Measurements from ENCODE around the gene ALLC.

ALLC gene

DNA sequence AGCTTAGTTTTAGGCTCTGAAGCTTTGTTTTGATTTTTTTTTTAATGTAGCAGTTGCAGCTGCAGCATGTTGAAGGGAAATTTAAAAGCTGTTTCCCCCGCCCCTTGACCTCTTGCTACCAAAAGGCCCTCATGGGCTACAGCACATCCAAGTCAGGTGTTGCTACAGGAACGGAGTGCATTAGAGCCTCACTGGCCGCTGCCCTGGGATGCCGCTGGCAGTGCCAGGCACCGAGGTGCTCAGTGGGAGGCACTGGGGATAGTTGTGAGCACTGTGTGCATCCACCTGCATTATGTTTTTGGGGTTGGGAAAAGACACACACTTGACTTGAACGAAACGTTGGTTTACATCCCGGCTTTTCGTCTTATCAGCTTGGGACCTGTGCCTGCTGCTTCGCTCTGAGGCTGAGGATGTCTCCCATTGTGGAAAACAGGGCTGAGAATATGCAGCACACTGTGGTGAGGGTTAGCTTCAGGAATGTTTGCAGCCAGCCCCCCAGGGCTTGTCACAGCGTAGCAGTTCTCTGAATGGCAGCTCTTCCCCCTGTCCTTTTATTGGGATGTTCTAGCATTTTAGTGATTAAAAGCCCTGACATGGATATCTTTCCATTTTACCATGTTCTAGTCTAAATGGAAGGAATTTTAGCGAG, 69.5 kb downstream of the ALLC start:
- DNase-seq: no peak

DNA sequence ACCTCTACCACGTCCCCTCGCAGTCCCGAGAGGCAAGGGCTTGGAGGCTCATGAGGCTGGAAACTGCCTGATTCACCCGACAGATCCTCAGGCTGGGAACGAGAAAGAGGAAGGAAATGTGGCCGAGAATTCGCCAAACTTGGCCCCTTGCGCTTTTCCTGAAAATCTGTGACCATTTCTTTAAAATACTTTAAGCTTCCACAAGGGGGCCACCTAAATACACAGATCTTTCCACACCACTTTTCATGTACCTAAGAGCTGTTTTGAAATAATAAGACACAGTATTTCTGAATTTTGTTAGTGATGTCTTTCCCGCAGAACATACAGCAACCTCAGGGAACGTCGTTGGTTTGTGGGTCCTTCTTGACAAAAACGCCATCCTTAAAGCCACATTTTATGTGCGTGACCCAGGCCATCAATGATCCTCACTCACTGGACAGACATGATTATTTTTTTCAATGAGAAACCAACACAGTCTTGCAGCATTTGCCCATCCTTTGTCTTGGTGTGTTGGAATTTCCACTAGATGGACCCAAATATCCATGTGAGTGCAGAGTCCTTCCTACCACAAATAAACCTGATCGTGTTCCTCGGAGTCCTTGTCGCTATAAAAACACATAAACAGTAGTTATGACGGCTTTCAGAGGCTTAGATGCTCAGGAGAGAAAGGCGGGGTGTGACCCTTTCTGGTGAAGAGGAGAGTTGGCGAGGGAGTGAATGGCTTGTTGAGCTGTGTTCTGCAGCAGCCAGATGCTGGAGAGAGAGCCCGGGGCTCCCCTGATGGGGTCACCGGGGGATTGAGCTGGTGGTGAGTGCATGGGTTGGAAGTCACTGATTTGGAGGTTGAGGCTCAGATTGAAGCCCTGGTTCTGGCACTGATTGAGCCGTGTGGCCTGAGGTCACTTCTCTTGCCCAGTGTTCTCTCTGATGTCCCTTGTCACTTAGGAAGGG, 70.4 kb downstream of the ALLC start:
- DNase-seq: peak; percentile 91

DNA sequence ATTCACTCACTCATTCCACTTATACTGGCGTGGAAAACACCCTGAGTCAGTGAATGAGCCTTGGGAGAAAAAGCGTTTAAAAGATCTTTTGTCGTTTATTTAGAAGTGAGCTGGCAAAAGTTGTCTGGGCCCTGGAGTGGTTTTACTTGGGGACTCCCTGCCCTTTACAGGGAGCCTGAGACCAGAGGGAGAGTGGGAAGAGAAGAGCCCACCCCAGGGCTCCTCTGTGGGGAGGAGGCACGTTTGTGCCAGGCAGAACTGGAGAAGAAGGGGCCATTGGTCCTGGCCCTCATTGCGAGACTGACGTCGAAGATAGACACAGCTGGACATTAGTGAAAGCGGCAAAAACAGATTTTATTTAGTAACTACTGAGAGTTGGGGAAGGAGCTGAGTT, 71.1 kb downstream of the ALLC start:
- DNase-seq: no peak

DNA sequence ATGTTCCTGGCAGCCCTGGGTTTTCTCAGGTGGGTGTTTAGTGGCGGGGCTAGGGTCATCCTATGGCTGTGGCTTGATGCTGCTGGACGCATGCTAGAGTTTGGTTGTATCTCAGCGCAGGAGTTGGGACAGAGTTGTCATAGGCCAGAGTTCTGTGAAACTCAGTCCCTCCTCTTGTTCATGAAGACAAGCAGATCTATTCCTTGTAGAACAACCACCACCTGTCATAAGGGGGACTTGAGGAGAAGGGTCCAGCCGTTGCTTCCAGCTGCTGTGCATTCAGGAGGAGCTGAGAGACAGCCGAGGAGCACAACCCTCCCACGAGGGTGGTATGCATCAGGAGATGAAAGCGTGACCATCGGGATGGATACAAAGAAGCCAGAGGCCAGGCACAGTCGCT, 71.8 kb downstream of the ALLC start:
- no peak for DNase-seq

DNA sequence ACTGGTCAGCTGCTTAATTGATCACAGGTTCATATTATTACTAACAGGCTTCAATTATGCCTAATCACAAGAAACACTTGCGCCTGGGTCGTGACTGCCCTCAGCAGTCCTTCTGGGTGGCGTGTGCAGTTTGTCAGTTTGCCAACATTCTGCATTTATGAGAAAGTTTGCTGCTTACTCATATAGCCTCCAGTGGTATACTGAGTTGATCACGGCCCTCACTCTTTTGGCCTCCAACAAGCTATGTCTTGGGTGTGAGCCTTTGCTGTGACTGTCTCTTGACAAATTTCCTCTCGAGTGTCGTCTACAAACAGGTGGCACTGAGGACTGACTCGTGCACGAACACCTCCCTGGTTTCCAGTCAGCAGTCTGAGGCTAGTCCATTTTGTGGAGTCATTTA, 72.6 kb downstream of the ALLC start:
- no peak for DNase-seq

DNA sequence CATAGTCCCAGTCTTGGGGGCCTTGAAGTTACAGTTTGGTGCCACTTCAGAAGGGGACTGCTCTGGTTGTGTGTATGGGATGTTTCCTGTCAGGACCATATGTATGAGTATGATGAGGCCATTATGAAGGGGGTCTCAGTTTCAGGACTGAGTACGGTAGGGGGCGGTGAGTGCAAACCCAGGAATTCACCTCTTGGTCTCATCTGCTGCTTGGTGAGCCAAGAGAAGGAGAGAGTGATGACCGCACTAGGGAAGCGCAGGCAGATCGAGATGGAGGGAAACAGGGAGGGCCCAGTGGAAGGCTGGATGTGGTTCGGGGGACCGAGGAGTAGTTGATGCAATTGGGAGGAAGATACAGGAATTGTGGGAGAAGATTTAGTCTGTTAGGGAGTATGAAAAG, 73.8 kb downstream of the ALLC start:
- no peak for DNase-seq

DNA sequence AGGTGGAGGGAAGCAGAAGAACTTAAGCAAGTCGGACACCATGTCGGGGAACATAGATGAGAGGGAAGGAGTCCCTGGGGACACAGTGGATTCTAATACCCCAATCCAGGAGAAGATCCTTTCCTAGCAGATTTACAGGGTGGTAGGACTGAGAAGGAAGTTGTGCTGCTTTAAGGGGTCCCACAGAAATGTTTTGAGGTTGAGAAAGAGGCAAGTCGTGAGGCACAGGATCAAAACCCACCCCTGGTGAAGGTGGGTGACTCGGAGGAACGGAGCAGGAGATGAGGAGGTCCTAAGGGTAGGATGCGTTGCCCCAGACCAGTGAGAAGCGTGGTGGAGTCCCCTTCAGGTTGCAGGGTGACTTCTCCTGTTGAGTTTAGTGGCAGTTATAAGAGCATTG, 78.1 kb downstream of the ALLC start:
- no peak for DNase-seq

DNA sequence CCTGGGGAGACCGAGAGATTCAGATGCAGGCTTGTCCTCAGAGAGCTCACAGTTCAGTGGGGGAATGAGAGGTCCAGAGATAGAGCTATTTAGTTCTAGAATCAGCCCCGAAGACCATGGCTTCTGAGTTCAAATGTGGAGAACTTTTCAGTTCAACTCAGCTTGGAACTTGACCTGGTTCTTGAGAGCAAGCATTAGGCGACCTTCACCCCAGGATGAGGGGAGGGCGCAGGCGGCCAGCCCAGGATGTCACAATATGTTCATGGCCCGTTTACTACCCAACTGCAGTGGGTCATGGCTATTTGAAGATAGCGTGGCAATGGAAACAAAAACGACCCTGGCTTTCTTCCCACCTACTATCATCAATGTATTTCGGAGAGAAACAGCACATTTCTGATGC, 79.1 kb downstream of the ALLC start:
- DNase-seq: no peak

DNA sequence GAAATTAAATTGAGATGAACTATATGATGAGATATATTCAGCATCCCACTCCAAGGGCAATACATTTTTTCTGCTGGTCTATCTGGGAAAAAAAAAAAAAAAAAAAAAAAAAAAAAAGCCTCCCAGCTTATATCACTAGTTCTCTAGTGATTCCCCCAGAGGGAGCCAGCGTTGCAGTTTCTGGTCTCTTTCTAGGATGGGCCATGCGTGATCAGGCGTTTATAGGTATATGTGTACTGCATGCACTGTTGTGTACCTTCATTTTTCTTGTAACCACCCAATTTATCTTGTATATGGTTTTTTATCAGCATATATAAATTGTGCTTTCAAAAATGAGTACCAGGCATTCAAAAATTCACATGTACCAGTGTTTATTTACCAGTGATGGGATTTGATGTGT, 80.5 kb downstream of the ALLC start:
- DNase-seq: no peak

DNA sequence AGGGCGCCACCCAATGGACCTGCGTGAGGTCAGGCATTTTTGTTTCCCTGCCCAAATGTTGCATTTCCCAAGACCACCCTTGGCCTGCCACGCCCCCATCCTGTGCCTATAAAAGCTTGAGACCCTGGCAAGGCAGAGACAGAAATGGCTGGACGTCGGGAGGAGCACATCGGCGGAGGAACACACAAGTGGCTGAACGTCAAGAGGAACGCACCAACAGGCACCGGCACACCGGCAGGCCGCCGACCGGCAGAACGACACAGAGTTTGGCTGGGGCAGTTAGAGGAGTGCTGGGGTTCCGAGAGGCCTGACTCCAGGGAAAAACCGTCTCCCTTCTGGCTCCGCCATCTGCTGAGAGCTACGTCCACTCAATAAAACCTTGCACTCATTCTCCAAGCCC, 81.3 kb downstream of the ALLC start:
- no peak for DNase-seq

DNA sequence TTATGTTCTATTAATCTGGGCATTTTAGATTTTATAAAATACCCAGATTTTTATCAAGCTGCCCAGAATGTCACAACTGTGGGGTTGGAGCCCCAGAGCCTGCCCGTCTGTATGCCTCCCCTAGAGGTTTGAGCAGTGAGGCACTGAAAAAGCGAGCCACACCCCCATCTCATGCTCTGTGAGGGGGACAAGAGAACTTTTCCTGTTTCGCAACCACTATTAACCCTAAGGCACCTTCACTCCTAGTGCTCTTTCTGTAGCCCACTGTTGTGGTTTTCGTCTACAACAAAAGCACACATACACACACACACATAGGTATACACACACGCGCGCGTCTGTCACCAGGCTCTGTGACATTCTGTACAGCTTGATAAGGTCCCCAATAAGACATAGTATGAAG, 83.4 kb downstream of the ALLC start:
- DNase-seq: no peak

DNA sequence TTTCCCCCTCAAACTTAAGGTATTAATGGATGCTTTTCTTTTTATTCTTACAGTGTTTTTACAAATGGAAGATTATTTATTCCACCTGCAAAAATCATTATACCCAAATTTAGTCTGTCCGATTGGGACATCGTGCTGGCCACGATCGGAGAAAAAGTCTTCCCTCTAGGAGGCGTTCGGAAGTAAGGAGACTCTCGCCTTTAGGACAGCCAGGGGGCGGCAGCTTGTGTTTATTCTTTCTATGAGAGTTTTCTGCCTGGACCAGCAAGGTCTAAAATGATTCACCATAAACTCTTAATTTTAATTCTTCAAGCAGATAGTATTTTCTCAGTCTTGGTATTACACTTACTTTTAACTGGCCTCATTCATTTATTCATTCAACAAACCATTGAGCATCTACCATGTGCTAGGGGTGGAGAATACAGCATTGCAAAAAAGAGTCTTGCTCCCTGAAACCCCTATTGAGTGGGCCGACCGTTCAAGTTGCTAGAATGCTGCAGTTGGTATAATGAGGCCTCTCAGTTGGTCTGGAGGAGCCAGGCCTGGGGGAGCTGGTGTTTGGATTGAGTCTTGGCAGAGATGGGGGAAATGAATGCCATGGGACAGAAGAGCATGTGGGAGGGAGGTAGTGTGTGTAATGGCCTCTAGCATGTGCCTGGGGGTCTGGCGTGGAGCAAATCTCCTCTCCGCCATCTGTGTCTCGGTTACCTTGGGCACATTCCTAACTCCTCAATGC, 84.0 kb downstream of the ALLC start:
- DNase-seq: no peak

DNA sequence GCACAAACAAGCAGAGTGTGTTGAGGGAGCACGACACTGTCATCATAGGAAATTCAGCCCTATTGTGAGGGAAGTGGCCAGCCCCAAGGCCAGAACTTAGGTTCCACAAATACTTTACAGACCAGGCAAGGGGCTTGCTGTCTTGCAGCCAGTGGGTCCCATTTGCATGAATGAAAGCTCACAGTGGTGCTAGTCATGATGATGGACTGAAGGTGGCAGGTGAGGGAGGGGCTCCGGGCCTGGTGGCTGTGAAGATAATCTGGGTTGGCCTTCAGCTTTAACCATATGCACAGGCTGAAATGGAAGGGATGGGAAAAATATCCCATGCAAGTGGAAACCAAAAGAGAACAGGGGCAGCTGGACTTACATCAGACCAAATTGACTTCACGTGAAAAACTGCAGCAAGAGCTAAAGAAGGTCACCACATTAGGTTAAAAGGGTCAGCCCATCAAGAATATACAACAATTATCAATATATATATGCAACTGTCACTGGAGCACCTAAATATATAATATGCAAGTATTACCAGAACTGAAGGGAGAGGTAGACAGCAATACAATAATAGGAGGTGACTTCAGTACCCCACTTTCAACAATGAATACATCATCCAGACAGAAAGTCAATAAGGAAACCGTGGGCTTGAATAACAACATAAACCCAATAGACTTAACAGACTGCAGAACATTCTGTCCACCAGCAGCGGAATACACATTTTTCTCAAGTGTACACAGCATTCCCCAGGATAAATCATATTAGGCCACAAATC, 84.9 kb downstream of the ALLC start:
- DNase-seq: no peak

DNA sequence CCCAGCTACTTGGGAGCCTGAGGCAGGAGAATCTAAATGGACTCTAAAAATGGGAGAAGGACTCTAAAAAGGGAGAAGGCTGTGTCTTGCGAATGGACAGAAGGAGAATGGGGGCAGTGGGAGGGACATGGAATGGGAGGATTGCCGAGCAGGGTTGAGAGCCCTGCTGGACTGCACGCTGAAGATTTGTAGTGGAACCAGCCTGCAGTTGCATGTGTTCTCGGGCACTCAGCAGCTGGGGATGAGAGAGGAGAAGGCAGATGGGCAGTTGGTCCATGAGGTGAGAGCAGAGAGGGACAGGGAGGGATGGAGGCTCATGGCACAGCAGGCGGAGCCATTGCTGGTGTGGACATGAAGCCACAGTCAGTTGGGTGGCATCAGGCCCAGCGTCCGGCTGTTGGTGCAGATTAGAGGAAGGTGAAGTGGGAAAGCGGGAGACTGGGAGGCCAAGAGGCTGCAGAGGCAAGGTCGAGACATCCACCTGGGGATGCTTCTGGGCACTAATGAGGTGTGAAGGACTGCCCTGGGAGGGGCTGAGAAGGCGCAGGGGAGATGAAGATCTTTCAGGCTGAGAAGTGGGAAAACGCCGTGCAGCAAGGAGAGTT, 86.1 kb downstream of the ALLC start:
- DNase-seq: no peak

DNA sequence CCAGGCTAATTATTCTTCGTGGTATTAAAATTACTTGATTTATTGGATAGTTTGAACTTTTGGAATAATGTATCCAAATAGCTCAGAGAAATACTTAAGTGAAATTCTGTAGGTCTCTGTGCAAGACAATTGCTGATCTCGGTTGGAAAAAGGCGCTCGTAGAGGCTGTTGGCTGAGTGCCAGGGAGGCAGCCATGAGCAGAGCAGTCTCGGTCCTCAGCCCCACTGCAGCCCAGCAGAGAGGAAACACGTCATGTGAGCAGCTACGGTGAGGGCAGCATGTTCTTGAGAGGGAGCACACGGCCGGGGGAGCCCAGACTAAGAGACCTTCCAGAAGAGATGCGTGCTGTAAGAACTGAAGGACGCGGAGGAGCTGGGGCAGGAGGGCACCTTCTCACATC, 87.9 kb downstream of the ALLC start:
- no peak for DNase-seq

DNA sequence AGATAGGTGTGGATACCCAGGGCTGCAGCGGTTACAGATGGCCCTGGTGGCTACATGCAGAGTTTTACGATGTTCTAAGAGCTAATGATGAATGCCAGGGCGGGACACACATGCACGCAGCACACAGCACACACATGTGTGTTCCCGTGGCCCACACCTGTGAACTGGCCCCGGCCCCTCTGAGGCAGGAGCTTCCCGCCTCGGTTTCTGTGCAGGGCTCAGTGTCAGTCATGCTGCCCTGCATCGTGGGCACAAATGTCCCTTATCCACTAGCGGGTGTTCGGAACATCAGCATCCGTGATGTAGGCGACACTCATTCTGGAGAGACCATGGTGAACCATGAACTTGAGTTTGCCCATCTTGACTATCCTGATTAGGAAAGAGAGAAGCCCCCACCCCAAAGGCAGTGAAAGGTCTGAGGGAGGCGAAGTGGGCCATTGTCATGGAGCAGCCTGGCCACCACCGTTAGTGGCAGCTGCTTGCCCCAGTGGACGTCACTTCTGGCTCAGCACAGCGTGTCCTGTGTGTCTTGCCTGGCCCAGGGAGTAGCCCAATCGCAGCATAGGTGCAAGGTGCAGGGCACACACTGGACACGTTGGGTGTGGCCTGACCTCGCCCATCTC, 89.1 kb downstream of the ALLC start:
- no peak for DNase-seq

DNA sequence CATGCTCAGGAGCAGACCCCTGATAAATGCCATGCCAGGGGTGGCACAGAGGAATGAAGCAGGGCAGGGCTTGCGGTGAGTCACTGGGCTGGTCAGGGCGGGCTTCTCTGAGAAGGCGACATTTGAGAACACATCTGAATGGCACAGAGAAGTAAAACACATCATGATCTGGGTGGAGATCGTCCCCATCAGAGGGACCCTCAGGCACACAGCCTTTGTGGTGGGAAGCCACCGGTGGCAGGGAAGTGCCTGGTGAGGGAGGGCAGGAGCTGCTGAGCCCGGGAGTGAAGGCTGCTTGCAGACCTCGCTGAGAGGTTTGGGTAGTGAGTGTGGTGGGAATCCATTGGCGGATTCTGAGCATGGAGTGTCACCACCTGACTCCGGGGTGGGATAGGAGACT, 89.8 kb downstream of the ALLC start:
- DNase-seq: no peak

DNA sequence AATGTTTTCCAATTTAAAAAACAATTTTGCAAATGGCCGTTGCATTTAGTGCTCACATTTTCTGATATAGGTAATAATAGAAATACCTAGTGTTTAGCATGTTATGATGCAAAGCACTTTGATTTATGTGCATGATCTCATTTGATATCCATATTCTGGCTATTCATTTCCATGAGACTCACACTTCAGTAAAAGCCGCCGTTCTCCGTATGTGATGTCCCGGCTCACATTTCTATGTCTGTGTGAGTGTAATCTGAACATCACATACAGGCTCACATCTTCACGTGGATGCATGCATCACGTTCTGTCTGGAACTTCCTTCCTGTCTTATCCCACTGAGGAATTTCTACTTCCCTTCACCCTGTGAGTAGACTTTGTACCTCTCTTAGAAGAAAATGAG, 91.2 kb downstream of the ALLC start:
- DNase-seq: no peak

DNA sequence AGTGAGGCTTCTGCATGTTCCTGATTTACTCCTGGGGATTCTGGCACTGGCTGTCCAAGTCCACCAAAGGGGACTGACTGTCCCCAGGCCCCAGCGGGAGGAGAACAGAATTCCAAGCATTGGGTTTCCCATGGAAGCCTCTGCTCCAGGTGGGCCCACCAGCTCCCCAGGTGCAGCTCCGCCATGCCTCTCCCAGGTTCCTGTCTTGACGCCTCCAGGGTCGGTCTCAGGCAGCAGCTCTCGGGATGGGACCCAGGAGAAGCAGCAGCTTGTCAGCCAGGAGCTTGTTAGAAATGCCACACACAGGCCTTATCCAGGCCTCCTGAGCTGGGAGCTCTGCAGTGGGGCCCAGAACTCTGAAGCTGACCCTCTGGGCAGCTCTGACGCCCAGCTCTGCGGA, 93.3 kb downstream of the ALLC start:
- DNase-seq: no peak

DNA sequence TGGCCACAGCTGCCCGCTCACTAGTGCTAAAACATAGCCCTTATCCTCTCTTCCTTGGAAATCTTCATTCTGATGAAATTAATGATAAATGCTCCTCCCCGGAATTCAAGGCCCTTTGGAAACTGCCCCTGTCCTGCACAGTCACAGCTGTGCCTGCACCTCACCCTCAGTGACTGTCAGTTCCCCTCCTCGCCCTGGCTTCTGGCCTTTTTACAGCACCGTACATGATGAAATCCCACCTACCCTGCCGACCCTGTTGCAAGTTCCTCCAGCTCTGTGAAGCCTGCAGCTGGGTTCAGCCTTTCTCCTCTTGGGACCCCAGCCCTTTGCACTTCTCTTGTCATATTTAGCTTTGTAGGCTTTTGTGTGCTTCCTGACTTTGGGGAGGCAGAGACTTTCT, 93.8 kb downstream of the ALLC start:
- DNase-seq: no peak

All from eye (tissue), 1 donor.